GM19372 (cell line): ENCODE data around the gene LENEP.

Source experiments
- ATAC-seq: cut with Tn5 transposase; IDR thresholded peaks from one replicate; pipeline ENCODE4 v1.9.1; 2021; ENCODE audit warnings: mild to moderate bottlenecking, low read depth, moderate library complexity; ENCODE audit not compliant: unreplicated experiment

LENEP gene

DNA sequence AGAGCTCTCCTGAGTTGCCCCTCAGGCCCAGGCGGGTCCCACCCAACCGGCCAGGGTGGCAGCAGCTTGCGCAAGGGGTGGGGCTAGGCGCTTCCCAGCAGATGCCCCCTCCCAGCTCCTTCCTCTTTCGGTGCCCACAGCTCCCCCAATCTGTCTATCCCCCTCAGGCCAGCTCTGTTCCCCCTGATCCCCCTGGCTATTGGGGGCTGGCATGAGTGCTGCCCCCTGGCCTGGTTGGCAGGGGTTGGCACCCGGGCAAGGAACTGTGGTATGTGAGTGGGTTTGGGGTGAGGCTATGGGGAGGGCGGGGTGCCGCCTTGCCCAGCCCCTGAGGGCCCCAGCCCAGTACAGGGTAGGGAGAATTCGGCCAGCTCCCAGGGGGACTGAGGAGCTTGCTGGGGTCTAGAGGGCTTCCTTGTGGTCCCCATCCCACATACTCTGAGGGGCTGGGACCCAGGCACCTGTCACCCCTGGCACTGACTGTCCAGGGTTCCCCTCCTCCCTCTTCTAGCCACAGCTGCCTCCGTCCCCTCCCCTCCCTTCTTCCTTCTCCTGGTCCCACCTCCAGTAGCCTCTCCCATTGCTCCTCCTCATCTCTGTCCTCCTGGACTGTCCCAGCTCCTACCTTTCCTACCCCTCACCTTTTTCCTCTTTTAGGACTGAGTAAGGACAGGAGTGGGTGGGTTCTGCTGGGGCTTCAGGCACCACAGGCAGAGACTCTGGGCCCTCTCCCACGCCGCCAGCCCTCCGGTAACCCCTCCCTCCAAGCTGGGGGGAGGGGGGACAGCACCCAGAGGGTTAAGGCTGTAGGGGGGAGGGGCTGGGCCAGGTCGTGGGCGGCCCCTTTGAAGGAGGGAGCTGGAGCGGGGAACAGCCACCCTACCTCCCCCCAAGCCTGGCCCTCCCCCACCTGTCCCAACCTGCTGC is 14.9 kb downstream of the LENEP start:
- ATAC-seq: no peak

DNA sequence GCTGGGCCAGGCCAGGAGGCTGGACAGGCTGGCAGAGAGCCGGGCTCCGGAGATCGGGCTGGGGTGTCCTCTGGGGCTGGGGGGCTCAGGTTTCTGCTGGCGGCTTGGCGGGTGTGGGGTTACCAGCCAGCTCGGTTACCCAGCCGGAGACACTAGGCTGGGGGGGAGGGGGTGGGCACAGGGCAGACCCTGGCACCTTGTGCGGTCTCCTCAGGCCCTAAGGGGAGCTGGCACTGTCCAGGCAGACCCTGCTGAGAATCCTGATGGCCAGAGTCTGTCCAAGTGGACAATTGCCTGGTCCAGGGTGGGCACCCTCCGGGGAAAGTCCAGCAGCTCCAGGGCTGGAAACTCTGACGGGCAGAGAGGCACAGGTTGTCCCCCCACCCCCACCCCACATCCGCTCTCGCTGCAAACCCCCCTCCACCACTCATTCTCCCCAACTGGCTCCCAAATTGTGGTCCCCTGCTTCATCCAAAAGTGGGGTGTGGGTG is 15.9 kb downstream of the LENEP start:
- ATAC-seq: no peak

DNA sequence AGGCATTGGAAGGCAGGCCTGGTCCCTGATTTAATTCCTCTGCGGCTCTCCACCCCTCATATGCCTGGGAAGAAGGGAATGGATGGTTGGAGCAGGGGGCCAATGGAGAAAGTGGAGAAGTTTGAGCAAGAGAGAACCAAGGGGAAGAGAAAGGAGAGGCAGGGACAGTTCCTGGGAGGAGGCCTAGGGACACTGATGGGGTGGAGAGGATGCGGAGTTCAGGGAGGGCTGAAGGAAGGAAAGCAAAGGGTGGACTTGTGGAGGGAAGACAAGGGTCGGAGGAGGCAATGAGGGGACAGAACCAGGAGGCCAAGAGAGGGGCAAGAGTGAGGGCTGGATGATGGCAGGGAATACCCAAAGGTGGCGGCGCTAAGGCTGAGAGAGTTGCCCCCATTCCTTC is 16.4 kb downstream of the LENEP start:
- no peak for ATAC-seq

DNA sequence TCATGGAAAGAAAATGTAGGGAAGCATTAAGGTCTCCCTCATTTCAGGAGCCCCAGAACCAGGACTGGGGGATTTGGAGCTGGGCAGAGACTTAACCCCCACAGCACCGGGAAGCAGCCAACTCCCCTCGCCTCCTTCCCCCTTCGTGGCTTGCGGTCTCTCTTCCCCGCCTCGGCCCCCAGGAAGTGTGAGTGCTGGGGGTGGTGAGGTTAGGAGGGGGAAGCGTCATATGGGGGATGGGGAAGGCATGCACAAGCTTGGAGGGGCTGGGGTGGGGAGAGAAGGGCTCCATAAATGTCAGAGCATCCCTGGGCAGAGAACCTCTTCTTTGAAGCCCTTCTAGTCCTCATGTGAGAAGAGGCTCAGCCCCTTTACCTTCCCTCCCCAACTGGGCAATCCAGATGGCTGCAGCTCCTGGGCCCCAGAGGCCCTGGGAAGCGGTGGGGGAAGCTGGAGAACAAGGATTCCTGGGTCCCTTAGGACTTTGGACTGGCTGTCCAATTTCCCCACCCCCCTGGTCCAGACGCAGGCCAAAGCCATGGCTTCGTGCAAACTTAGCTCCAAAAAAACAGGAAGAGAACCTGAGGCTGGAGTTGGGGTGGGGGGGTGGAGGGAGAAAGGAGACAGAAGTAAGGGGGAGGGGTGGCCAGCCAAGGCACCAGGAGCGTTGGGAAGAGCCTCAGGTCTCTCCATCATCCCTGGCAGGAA is 17.0 kb downstream of the LENEP start:
- no peak for ATAC-seq

DNA sequence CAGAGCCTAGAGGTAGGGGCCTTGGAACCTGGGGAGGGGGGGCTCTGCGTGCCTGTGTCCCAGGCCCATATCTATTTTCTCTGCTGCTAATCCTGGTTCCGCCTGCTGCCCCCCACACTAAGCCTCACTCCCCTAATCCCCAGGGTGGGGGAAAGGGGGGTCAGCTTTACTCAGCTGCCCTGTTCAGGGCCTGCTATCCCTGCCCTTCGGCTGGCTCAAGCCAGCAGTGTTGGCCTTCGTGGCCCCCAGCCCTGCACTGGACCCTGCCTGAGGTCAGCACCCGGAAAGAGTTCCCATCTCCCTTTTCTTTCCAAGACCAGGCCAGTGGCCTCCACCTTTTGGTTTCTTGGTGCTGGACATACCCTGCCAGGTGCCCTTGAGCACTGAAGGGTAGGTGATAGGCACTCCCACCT is 17.6 kb downstream of the LENEP start:
- no peak for ATAC-seq

DNA sequence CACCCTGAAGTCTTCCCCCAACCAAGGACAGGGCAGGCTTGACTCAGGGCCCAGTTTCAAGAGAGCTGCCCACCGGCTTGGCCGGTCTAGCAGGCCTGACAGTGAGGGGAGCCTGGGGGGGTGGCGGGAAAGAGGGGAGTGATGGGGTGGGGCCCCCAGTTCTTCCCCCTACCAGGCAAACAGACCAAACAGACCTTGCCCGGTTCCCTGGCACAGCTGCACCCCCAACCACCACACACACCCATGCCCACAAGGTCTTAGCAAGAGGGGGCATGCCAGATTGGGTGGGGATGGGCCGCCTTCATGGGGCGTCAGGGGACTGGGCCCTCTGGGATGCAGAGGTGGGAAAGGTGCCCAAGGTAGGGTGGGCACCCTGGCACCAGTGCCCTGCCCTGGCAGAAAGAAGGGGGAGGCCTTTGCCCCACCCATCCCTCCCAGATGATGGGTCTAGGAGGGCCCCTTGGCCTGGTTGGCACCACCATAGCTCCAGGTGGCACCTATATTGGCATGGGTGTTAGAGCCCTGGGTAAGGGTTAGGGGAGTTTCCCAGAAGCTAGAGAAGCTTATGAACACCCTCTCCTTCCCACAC is 18.1 kb downstream of the LENEP start:
- no peak for ATAC-seq

DNA sequence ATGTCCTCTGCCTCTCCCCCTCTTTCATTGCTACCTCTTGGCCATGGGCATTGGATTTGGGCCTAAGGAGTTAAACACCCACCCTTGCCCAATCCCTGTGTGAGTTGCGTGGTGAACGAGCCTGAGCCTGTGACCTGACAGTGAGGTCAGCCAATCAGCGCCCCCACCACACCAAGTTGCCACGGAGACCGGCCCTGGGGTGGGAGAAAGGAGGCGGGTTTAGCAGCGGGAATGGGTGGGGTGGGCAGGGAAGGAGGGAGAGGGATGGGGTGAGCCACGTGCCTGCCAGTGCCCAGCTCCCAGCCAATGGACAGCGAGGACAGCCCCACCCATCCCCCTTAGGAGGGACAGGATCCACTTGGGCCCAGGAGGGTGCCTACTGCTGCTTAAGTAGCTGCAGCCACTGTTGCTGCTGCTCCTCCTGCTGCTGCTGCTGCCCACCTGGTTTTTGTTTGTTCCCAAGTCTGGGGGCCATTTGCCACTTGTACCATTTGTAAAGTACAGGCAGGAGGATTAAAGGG is 18.7 kb downstream of the LENEP start:
- no peak for ATAC-seq

DNA sequence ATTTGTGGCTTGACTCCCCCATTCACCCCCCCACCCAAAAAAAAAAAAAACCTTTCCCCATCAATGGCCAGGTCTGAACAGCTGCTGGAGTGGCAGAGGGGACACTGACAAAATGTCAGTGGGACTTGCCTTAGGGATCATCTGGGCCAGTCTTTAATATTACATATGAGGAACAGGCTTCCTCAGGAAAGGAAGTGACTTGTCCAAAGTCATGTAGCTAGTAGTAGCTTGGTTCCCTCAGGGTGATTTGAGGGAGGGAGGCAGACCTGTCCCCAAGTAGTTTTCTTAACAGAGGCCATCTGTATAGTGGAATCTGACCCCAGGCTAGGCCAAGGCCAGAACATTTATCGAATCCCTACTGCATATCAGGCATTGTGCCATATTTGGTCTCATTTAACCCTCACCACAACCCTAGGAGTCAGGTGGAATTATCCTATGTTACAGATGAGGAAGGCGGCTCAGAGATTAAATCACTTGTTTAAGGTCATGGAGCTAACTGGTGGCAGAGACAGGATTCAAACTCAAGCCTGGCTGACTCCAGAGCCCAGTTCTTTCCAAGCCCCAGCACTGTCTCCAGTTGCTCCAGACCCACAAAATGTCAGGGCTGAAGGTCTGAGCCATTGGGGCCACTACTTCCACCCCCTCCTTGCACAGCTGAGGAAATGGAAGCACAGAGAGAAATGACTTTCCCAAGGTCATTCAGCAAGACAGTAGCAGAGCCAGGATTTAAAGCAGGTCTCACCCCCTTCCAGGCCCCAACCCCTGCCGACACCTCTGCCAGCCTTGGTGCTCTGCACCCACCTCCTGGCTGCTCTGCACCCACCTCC is 19.6 kb downstream of the LENEP start:
- ATAC-seq: no peak

DNA sequence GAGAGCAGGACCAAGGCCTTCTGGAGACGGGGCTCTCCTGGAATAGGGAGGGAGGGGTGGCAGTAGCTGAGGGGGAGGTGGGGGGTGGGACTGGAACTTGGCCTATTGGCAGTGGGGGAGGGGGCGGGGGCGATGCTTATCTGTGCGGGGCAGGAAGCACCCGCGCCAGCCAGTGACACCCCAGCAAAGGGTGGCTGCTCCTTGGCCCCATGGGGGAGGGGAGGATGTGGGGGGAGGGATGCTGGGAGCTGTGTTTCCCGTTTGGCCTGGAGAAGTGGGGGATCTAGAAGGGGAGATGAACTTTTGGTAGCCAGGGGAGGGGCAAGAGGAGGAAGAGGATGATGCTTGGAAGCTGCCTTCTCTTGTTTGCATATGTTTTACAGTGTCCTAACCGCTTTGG is 20.2 kb downstream of the LENEP start:
- ATAC-seq: no peak

DNA sequence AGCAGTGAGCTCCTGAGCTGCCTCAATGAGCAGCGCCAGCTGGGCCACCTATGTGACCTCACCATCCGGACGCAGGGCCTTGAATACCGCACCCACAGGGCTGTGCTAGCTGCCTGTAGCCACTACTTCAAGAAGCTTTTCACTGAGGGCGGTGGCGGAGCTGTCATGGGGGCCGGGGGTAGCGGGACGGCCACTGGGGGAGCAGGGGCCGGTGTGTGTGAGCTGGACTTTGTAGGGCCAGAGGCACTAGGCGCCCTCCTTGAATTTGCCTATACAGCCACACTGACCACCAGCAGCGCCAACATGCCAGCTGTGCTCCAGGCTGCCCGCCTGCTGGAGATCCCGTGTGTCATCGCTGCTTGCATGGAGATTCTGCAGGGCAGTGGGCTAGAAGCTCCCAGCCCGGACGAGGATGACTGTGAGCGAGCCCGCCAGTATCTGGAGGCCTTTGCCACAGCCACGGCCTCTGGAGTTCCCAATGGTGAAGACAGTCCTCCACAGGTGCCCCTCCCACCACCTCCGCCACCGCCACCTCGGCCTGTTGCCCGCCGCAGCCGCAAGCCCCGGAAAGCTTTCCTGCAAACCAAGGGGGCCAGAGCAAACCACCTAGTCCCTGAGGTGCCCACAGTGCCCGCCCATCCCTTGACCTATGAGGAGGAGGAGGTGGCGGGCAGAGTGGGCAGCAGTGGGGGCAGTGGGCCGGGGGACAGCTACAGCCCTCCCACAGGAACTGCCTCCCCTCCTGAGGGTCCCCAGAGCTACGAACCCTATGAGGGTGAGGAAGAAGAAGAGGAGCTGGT is 21.5 kb downstream of the LENEP start:
- ATAC-seq: no peak

DNA sequence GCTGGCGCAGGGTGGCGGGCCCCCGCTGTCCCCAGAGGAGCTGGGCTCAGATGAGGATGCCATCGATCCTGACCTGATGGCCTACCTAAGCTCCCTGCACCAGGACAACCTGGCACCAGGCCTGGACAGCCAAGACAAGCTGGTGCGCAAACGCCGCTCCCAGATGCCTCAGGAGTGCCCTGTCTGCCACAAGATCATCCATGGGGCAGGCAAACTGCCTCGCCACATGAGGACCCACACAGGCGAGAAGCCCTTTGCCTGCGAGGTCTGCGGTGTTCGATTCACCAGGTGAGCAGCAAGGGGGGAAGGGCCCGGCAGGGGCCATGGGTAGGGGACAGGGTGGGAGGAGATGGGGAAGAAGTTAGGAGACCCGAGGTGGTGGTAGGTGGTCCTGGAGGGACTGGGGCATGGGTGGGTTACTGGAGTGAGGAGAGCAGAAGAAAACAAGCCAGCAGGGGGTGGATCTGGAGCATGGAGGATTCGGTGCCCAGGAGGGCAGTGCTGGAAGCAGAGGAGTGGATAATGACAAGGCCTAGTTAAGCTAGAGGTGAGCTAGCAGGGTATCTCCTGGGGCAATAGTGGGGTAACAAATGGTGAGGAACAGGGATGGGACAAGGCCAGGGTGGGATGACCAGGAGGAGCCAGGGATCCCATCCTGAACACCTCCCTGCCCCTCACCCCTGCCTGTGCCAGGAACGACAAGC is 22.3 kb downstream of the LENEP start:
- ATAC-seq: no peak

DNA sequence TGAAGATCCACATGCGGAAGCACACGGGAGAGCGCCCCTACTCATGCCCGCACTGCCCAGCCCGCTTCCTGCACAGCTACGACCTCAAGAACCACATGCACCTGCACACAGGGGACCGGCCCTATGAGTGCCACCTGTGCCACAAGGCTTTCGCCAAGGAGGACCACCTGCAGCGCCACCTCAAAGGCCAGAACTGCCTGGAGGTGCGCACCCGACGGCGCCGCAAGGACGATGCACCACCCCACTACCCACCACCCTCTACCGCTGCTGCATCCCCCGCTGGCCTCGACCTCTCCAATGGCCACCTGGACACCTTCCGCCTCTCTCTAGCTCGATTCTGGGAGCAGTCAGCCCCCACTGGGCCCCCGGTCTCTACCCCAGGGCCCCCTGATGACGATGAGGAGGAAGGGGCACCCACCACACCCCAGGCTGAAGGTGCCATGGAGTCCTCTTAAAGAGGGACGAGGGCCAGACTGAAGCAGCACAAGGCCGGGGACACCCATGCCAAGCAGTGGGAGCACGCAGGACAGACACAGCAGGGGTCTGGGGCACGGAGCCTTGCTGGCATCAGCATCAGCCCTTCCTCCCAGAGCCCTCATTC is 22.9 kb downstream of the LENEP start:
- no peak for ATAC-seq

DNA sequence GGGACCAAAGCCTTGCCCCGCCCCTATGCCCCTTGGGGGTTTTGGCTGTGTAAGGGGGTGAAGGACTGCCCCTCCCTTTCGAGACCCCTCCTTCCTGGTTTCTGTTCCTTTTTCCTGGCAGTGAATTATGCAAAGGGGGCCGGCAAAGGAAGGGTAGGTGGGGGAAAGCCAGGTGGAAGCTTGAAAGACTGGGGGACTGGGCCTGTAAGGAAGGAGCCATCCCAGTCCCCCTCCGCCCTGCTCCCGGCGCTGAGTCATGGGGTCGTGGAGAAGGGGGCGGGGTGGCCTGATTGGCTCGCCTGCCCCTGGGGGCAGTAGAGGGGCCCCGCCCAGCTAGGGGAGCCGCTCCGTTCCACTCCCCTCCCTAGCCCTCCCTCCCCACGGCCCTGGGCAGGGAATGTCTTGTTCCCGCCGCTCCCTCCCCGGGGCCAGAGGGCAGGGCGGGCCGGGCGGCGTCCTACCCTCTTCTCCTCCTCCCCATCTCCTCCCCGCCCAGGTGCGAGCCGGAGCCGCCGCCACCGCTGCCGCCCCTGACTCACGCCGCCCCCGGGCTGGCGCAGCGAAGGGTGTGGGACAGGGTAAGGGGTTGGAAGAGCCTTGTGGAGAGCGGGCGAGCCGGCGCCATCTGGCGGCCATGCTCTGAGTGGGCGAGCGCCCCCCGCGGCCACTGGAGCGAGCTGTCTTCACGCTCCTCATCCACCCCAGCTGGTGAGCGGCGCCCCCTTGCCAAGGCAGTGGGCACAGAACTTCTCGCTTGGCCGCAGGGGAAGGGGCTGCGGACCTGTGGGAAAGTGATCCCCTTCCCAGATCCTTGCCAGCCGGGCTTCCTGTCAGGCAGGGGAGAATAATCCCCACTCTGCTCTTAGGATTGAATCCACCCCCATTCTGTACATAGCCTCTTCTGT is 23.9 kb downstream of the LENEP start:
- ATAC-seq: no peak

DNA sequence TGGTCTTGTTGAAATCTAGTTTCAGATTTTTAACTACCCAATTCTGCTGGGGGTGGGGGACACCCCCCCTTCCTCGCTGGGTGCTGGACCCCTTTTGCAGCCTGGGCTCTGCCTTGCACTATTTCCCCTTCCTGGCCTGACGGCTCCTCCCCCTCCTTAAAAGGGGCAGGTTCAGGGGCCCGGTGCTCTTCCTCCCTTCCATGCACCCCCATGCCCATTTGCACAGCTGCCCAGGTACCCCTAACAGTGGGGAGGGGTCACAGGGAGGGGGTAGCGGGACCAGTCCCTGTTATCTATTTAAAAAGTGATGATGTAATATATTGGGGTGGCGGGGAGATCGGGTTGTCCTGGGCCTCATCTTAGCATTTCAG is 24.5 kb downstream of the LENEP start:
- ATAC-seq: no peak

DNA sequence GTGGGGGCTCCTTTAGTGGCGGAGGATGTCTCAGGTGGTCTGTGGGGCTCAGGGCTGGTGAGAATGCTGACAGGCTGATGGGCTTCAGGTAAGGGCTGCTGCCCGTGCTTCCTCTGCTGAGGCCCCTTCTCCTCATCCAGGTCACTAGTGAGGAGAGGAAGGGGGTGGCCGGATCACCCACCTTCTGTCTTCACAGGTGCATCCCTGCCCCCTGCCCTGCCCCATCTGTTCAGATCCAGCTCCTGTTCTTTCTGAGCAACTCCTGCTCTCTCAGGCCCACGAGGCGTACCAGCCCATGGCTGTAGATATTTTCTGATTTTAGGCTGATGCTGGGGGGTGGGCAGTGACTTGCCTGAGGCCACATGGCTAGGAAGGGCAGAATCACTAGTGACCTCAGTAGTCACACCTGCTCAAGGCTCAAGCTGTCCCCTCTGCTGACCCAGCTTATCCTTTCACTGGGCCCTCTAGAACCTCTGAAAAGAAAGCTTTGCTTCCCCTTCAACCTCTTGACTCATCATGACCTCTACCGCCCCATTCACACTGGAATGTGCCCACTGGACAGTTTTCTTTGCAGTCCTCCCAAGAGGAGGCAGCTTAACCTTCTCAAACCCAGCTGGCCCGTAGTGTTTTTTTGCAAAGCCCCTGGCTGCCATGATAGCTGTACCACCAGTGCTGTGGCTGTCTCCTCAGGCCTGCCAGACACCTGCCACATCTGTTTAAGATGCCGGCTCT is 25.4 kb downstream of the LENEP start:
- no peak for ATAC-seq

DNA sequence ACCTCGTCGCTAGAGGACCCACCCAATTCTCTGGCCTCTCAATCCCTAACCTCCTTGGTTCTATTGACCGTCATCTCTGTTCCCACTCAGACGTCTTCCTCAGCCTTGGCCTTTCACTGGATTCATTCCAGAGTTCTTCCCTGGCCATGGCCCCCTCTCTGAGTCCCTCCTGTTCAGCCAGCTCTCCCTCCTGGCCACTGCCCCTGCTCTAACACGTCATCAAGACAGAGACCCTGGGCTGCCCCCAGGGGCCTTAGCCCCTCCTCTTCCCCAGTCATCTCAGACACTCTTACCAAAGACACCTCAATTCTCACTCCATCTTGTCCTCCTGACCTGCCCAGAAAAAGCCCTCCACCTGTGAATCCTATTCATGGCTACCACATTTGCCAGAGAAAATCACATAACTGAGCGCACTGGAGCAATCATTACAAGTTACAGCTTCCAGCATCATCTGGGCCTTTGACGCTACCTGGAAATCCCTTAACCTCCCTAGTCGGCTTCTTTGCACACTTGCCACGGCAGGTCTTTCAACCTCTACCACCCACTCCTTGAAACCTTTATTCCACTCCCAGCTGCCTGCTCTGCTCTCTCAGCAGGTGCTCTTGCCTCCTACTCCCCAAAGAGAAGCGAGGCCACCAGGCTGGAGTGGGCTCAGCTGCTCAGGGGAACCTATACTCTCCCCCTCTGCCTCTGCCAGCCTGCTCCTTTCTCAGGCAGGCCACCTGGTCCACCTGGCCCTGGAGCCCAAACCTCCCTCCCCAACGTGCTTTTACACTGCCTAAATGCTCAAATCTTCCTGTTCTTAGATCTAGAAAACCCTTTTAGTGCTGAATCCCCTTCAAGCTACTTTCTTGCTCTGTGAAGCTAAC is 26.2 kb downstream of the LENEP start:
- no peak for ATAC-seq
